ENCODE results near the gene KLHL1.

The KLHL1 gene

GRCh38 chr13:70023516-70023915 is 84.7 kb downstream of the KLHL1 start:
- Histone ChIP-seq H3K4me3 (ENCODE audit: insufficient read depth, low read depth, low read length, poor library complexity, severe bottlenecking) (no peak overlapping the region), H3K27me3 (replicated peaks; ENCODE audit: control insufficient read depth, insufficient read depth, low read length, poor library complexity, severe bottlenecking) (no peaks in the 10 kb centered on the region), H3K27ac (ENCODE audit: insufficient read depth, low read length, poor library complexity, severe bottlenecking) (no peak overlapping the region), H3K36me3 (ENCODE audit: control insufficient read depth, insufficient read depth, low read length) (no peaks in the 10 kb centered on the region), H3K4me1 (ENCODE audit: control insufficient read depth, insufficient read depth, low read length, poor library complexity, severe bottlenecking) (no peaks in the 10 kb centered on the region), H3K9me3 (ENCODE audit: control insufficient read depth, low read length) (no peaks in the 10 kb centered on the region)
- DNase-seq, result no peak

- H3K36me3 ChIP-seq (ENCODE audit: control insufficient read depth, insufficient read depth, low read length), result no peaks in the 10 kb centered on the region
- no peak overlapping the region for H3K4me3 ChIP-seq (ENCODE audit: insufficient read depth, low read depth, low read length, poor library complexity, severe bottlenecking)
- no peaks in the 10 kb centered on the region for H3K4me1 ChIP-seq (ENCODE audit: control insufficient read depth, insufficient read depth, low read length, poor library complexity, severe bottlenecking)
- H3K27me3 ChIP-seq (replicated peaks; ENCODE audit: control insufficient read depth, insufficient read depth, low read length, poor library complexity, severe bottlenecking), result no peaks in the 10 kb centered on the region
- DNase-seq, result no peak
- H3K9me3 ChIP-seq (ENCODE audit: control insufficient read depth, low read length), result no peaks in the 10 kb centered on the region
- H3K27ac ChIP-seq (ENCODE audit: insufficient read depth, low read length, poor library complexity, severe bottlenecking), result no peak overlapping the region
Measured at GRCh38 chr13:70022646-70023045, 85.6 kb downstream of the KLHL1 start.

GRCh38 chr13:70016116-70016515 is 92.1 kb downstream of the KLHL1 start:
- no peak for DNase-seq
- Histone ChIP-seq H3K27ac (ENCODE audit: insufficient read depth, low read length, poor library complexity, severe bottlenecking) (no peak overlapping the region), H3K36me3 (ENCODE audit: control insufficient read depth, insufficient read depth, low read length) (no peaks in the 10 kb centered on the region), H3K27me3 (replicated peaks; ENCODE audit: control insufficient read depth, insufficient read depth, low read length, poor library complexity, severe bottlenecking) (no peaks in the 10 kb centered on the region), H3K9me3 (ENCODE audit: control insufficient read depth, low read length) (no peaks in the 10 kb centered on the region), H3K4me3 (ENCODE audit: insufficient read depth, low read depth, low read length, poor library complexity, severe bottlenecking) (no peak overlapping the region), H3K4me1 (ENCODE audit: control insufficient read depth, insufficient read depth, low read length, poor library complexity, severe bottlenecking) (no peaks in the 10 kb centered on the region)

- Histone ChIP-seq H3K9me3 (ENCODE audit: control insufficient read depth, low read length) (no peaks in the 10 kb centered on the region), H3K4me3 (ENCODE audit: insufficient read depth, low read depth, low read length, poor library complexity, severe bottlenecking) (no peak overlapping the region), H3K27ac (ENCODE audit: insufficient read depth, low read length, poor library complexity, severe bottlenecking) (no peak overlapping the region), H3K36me3 (ENCODE audit: control insufficient read depth, insufficient read depth, low read length) (no peaks in the 10 kb centered on the region), H3K4me1 (ENCODE audit: control insufficient read depth, insufficient read depth, low read length, poor library complexity, severe bottlenecking) (no peaks in the 10 kb centered on the region), H3K27me3 (replicated peaks; ENCODE audit: control insufficient read depth, insufficient read depth, low read length, poor library complexity, severe bottlenecking) (no peaks in the 10 kb centered on the region)
- DNase-seq, result no peak
Measured at GRCh38 chr13:70014337-70014736, 93.9 kb downstream of the KLHL1 start.

GRCh38 chr13:69999875-70000274 is 108.4 kb downstream of the KLHL1 start:
- H3K4me3 ChIP-seq (ENCODE audit: insufficient read depth, low read depth, low read length, poor library complexity, severe bottlenecking), result no peak overlapping the region
- H3K27ac ChIP-seq (ENCODE audit: insufficient read depth, low read length, poor library complexity, severe bottlenecking), result no peak overlapping the region
- no peaks in the 10 kb centered on the region for H3K4me1 ChIP-seq (ENCODE audit: control insufficient read depth, insufficient read depth, low read length, poor library complexity, severe bottlenecking)
- H3K36me3 ChIP-seq (ENCODE audit: control insufficient read depth, insufficient read depth, low read length), result no peaks in the 10 kb centered on the region
- DNase-seq, result no peak
- no peaks in the 10 kb centered on the region for H3K9me3 ChIP-seq (ENCODE audit: control insufficient read depth, low read length)
- H3K27me3 ChIP-seq (replicated peaks; ENCODE audit: control insufficient read depth, insufficient read depth, low read length, poor library complexity, severe bottlenecking), result no peaks in the 10 kb centered on the region

- H3K27me3 ChIP-seq (replicated peaks; ENCODE audit: control insufficient read depth, insufficient read depth, low read length, poor library complexity, severe bottlenecking), result no peaks in the 10 kb centered on the region
- no peaks in the 10 kb centered on the region for H3K36me3 ChIP-seq (ENCODE audit: control insufficient read depth, insufficient read depth, low read length)
- no peaks in the 10 kb centered on the region for H3K4me1 ChIP-seq (ENCODE audit: control insufficient read depth, insufficient read depth, low read length, poor library complexity, severe bottlenecking)
- H3K9me3 ChIP-seq (ENCODE audit: control insufficient read depth, low read length), result no peaks in the 10 kb centered on the region
- no peak for DNase-seq
- no peak overlapping the region for H3K27ac ChIP-seq (ENCODE audit: insufficient read depth, low read length, poor library complexity, severe bottlenecking)
- H3K4me3 ChIP-seq (ENCODE audit: insufficient read depth, low read depth, low read length, poor library complexity, severe bottlenecking), result no peak overlapping the region
Measured at GRCh38 chr13:69997061-69997460, 111.2 kb downstream of the KLHL1 start.

GRCh38 chr13:69980799-69981198 is 127.5 kb downstream of the KLHL1 start:
- H3K27ac ChIP-seq (ENCODE audit: insufficient read depth, low read length, poor library complexity, severe bottlenecking), result no peak overlapping the region
- no peaks in the 10 kb centered on the region for H3K36me3 ChIP-seq (ENCODE audit: control insufficient read depth, insufficient read depth, low read length)
- no peak overlapping the region for H3K4me3 ChIP-seq (ENCODE audit: insufficient read depth, low read depth, low read length, poor library complexity, severe bottlenecking)
- no peaks in the 10 kb centered on the region for H3K4me1 ChIP-seq (ENCODE audit: control insufficient read depth, insufficient read depth, low read length, poor library complexity, severe bottlenecking)
- no peaks in the 10 kb centered on the region for H3K27me3 ChIP-seq (replicated peaks; ENCODE audit: control insufficient read depth, insufficient read depth, low read length, poor library complexity, severe bottlenecking)
- no peak for DNase-seq
- no peaks in the 10 kb centered on the region for H3K9me3 ChIP-seq (ENCODE audit: control insufficient read depth, low read length)

- Histone ChIP-seq H3K4me1 (ENCODE audit: control insufficient read depth, insufficient read depth, low read length, poor library complexity, severe bottlenecking) (no peaks in the 10 kb centered on the region), H3K36me3 (ENCODE audit: control insufficient read depth, insufficient read depth, low read length) (no peaks in the 10 kb centered on the region), H3K27ac (ENCODE audit: insufficient read depth, low read length, poor library complexity, severe bottlenecking) (no peak overlapping the region), H3K9me3 (ENCODE audit: control insufficient read depth, low read length) (no peaks in the 10 kb centered on the region), H3K4me3 (ENCODE audit: insufficient read depth, low read depth, low read length, poor library complexity, severe bottlenecking) (no peak overlapping the region), H3K27me3 (replicated peaks; ENCODE audit: control insufficient read depth, insufficient read depth, low read length, poor library complexity, severe bottlenecking) (no peaks in the 10 kb centered on the region)
- no peak for DNase-seq
Measured at GRCh38 chr13:69975496-69975895, 132.8 kb downstream of the KLHL1 start.

GRCh38 chr13:69970520-69970919 is 137.7 kb downstream of the KLHL1 start:
- no peaks in the 10 kb centered on the region for H3K9me3 ChIP-seq (ENCODE audit: control insufficient read depth, low read length)
- no peak for DNase-seq
- no peaks in the 10 kb centered on the region for H3K36me3 ChIP-seq (ENCODE audit: control insufficient read depth, insufficient read depth, low read length)
- no peak overlapping the region for H3K4me3 ChIP-seq (ENCODE audit: insufficient read depth, low read depth, low read length, poor library complexity, severe bottlenecking)
- no peak overlapping the region for H3K27ac ChIP-seq (ENCODE audit: insufficient read depth, low read length, poor library complexity, severe bottlenecking)
- no peaks in the 10 kb centered on the region for H3K27me3 ChIP-seq (replicated peaks; ENCODE audit: control insufficient read depth, insufficient read depth, low read length, poor library complexity, severe bottlenecking)
- no peaks in the 10 kb centered on the region for H3K4me1 ChIP-seq (ENCODE audit: control insufficient read depth, insufficient read depth, low read length, poor library complexity, severe bottlenecking)

GRCh38 chr13:69959046-69959445 is 149.2 kb downstream of the KLHL1 start:
- Histone ChIP-seq H3K27ac (ENCODE audit: insufficient read depth, low read length, poor library complexity, severe bottlenecking) (no peak overlapping the region), H3K27me3 (replicated peaks; ENCODE audit: control insufficient read depth, insufficient read depth, low read length, poor library complexity, severe bottlenecking) (no peaks in the 10 kb centered on the region), H3K36me3 (ENCODE audit: control insufficient read depth, insufficient read depth, low read length) (no peaks in the 10 kb centered on the region), H3K4me1 (ENCODE audit: control insufficient read depth, insufficient read depth, low read length, poor library complexity, severe bottlenecking) (no peaks in the 10 kb centered on the region), H3K4me3 (ENCODE audit: insufficient read depth, low read depth, low read length, poor library complexity, severe bottlenecking) (no peak overlapping the region), H3K9me3 (ENCODE audit: control insufficient read depth, low read length) (no peaks in the 10 kb centered on the region)
- DNase-seq, result no peak

GRCh38 chr13:69956839-69957238 is 151.4 kb downstream of the KLHL1 start:
- no peaks in the 10 kb centered on the region for H3K4me1 ChIP-seq (ENCODE audit: control insufficient read depth, insufficient read depth, low read length, poor library complexity, severe bottlenecking)
- no peaks in the 10 kb centered on the region for H3K36me3 ChIP-seq (ENCODE audit: control insufficient read depth, insufficient read depth, low read length)
- no peaks in the 10 kb centered on the region for H3K9me3 ChIP-seq (ENCODE audit: control insufficient read depth, low read length)
- H3K27me3 ChIP-seq (replicated peaks; ENCODE audit: control insufficient read depth, insufficient read depth, low read length, poor library complexity, severe bottlenecking), result no peaks in the 10 kb centered on the region
- no peak for DNase-seq
- no peak overlapping the region for H3K27ac ChIP-seq (ENCODE audit: insufficient read depth, low read length, poor library complexity, severe bottlenecking)
- no peak overlapping the region for H3K4me3 ChIP-seq (ENCODE audit: insufficient read depth, low read depth, low read length, poor library complexity, severe bottlenecking)

Data from effector memory CD4-positive, alpha-beta T cell (primary cell).